CD4-positive, alpha-beta T cell treated with Interleukin-17A for 1 hour (primary cell): ENCODE results near the gene UBL7.

Source experiments
- DNase-seq: peaks from one replicate; pipeline ENCODE4 v3.0.0-alpha.2; 2020

The UBL7 gene

DNA sequence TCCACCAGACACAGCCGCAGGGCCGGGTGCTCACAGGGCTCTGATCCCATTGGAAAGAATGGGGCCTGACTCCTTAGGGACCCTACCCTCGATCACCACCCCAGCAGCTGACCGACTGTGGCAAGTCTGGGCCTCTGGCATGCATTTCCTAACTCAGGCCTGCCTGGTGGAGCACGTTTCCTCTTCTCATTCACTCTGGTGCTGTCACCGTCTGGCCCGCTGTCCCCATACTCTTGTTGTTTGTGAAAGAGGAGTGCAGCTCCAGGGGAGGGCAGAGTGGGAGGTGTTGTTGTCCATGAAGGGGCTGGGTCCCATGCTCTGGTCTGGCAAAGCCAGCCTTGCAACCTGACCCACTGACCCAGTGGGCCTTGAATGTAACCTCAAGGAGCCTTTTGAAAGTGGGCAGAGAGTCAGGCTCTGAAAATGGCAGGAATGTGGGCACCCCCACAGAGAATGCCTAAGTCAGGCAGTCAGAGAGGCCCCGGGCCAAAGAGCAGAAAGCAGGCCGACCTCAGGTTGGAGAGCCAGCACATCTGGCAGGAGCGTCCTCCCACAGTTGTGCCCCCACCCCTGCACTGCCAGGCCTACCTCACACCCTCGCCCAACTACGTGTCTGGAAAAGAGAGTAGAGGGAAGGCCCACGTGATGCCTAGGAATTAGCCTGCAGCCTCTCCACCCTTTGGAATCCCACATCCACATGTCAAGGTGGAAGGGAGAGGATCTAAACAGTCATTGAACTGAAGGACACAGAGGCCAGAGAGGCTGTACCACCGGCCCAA lies 38.1 kb downstream of the UBL7 start:
- no peak for DNase-seq

GRCh38 chr15:74422265-74422651 lies 38.7 kb downstream of the UBL7 start:
- DNase-seq: no peak

DNA sequence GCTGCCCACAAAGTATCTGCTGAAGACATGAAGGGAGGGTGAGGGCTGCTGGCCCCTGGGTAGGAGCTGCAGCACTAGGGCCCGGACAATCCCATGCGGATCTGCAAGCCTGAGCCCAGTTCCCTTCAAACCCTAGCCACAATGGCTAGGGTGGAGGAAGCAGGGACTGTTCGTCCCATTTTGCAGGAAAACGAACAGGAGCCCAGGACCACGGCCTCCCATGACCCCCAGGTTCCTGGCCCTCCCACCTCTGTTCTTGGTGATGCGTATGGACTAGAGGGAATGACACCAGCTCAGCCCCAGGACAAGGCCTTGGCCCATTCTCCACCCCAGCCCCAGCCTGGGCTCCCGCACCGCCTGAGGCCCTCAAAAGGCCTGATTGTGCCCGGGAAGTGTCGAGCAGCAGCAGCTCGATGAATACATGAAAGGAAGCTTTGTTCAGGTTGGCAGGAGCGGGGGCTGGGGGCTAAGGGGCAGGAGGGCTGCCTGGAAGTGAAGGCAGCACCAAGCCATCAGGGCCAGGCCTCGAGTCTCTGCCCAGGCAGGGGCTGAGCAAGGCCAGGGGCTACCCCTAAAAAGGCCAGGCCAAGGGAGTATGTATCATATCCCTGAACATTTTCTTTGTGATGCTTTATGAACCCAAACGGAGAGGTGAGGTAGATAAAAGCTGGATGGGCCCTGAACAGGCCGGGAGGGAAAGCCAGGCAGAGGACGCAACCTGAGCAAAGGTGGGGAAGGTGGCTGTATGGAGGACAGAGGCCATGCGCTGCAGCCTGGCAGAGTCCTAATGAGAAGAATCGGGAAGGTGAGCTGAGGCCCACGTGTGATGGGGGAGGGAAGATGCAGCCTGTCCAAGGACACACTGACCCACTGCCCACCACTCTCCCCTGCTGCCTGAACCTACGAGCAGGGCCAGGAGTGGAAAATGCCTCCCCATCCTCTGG lies 39.4 kb downstream of the UBL7 start:
- no peak for DNase-seq

GRCh38 chr15:74420193-74420905 lies 40.6 kb downstream of the UBL7 start:
- no peak for DNase-seq

DNA sequence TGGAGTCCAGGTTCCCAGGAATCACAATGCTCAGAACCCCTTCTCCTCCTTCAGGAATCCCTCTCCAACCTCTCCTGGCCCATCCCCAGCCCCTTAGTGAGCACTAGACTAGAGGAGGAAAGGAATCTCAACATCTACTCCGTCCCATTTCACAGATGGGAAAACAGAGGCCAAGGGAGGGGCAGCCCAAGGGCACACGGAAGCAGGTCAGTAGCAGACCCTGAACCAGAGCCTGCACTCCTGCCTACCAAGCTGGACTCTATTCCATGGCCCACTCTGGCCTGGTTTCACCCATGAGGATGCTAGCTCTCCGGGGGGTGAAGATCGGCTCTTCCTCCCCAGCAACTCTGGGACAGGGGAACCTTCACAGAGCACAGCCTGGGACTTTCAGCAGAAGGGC lies 41.5 kb downstream of the UBL7 start:
- no peak for DNase-seq

GRCh38 chr15:74418575-74419338 lies 42.2 kb downstream of the UBL7 start:
- DNase-seq: no peak

DNA sequence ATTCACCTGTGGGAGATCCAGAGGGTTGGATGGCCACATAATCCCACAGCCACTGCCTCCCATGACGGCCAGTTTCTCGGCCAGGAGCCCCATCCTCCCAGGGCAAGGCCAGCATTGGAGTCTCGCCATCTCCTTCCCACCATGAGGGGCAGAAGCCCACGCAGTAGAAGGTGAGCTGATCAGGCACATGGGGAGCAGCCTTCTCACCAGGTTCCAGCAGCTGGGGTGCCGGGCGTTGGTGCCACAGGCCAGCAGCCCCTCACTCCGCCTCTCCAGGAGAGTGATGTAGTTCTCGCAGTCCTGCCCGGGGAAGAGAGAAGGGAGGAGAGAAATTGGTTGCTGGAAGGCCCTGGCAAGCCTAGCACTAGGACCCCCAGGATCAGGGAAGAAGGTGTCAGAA lies 43.3 kb downstream of the UBL7 start:
- DNase-seq: no peak

DNA sequence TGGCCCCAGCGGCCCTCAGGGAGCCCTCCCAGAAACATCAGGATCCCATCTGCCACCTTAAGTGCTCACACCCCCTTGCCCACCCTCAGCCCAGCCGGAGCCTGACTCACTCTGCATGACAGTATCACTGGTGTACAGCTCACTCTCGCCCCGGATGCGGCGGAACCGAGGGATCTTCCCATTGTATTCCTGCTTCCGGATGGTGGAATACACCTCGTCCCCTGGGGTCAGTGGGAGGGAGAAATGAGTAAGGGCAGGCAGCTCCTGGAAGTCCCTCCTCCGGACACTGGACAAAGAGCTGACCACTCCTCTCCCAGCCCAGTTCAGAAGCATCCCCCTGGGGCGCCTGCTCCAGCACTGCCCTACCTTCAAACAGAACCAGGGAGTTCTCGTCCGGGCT lies 43.7 kb downstream of the UBL7 start:
- no peak for DNase-seq

DNA sequence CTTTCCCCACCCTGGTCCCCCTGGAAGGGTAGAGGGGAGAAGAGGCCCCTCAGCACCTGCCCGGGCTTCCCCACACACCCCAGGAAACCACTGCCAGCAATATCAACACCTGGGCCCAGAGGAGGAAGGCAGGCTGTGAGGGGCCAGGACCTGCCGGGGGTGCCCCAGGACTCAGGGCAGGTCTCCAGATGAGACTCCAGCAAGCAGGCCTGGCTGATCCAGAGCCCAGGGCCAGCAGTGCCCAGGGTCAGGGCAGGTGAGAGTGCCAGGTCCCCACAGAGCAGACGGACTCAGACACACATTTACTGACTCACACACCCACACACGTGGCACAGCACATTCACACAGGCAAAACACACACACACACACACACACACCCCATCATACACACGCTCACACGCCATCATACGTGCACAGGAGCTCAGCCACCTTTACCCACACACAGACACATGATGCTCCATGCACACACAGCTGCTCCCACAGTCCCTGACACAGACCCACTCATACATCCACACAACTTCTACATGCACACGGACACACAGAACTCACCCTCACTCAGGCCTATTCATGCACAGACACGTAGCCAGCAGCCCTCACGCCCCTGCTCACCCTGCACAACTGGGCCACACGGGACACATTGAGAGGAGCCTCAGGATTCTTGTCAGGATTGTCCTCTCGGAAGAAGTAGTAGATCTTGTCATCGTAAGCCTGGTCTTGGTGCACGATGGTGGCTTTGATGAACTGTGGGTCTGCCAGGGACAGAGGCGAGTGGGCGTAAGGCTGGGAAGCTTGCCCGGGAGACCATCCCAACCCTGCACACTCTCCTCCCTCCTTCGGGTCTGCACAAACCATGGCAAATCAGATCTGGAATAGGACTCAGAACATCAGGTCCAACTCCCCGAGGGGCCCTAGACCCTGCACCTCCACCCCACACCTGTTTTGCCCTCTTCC lies 44.7 kb downstream of the UBL7 start:
- no peak for DNase-seq

DNA sequence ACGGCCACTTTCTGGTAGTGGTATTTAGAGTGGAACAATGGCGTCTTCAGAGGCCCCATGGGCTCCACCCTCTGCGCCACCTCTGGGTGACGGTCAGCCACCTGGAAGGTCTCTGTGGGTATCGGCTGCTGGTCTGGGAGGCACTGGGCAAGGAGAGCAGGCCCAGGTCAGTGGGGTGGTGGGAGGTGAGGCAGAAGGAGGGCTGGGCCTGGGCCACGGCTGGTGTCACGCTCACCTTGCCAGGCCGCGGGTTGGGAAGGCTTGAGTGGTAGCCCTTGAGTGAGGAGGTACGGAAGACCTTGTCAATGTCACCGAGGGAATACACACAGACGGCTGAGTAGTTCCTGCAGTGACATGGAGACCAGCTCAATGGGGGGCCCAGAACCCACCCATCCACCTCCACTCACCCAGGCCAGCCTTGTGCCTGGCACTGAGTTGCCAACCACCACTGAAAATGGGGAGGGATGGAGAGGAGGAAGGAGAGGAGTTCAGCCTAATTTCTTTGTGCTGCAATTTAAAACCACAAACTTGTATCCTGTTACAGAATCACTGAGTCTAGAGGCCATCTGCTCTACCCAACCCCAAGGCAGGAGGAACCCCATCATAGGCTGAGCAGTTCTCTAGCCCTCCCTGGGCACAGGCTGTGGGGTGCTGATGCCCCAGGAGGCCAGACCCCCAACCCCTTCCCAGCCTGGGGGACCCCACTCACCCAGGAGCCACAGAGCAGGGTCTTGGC lies 46.2 kb downstream of the UBL7 start:
- DNase-seq: no peak

- no peak for DNase-seq
These were observed 46.8 kb downstream of the UBL7 start for GRCh38 chr15:74414081-74414580.

DNA sequence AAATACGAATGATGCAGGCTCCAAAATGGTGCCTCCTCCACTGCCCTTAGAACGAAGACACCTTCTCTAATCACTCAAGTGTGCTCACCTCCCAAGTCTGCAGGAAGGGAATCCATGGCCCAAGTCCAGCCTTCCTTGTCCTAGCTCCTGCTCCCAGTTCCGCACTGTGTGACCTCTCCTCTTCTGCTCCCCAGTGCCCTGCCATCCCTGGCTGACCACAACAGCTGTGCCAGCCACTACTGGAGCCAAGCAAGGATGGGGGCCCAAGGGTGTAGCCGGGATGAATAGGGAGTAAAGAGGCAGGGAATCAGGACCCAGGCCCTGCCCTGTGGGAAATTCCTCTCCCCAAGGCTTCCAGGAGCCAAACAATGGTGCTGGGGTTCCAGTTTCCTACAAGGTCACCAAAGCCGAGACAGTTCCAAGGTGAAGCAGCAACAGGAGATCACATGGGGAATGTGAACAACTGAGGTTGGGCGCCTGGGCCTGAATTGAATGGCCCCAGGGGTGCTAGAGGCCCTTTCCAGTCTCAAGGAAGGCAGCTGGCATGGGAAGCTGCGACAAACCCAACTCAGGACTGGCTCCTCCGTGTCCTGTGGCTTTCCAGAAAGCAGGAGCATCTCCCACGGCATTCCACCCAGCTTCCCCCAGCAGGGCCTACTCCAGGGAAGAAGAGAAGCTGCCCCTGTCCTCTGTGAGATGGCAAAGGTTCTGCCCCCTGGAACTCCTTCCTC lies 47.4 kb downstream of the UBL7 start:
- no peak for DNase-seq

GRCh38 chr15:74412159-74412558 lies 48.8 kb downstream of the UBL7 start:
- DNase-seq: no peak

GRCh38 chr15:74411686-74412085 lies 49.3 kb downstream of the UBL7 start:
- no peak for DNase-seq

DNA sequence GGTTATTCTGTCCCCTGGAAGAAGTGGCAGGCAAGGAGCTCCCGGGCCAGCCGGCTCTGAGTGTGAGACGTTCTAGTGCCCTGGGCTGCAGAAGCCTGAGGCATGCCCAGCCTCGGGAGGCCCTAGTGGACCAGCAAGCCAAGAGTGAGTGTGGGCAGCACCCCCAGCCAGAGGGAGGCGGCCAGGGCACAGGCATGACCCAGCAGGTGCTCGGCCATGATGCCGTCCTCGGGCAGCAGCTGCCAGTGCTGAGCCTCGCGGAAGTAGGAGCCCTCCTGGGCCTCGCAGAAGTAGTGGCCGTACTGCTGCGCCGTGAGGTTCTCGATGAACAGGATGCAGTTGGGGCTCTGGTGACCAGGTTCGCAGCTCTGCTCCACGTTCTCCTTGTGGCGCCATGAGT lies 50.5 kb downstream of the UBL7 start:
- DNase-seq: no peak

DNA sequence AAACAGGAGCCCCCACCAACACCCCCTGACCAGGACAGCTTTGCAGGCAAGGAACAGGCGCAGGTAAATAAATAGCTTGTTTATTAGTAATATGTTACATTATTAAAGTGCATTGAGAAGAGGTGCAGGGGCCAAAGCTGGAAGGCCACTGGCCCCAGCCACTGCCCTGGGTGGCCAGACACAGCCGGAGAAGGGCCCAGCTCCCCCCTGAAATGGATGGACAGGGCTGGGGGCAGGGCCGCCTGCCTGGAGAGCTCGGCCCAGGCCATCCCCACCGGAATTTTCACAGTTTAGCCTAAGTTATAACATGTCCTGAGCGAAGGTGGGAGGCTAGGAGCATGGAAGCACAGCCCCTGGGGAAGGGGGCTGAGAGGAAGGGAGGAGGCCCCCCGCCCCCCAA lies 51.7 kb downstream of the UBL7 start:
- no peak for DNase-seq

DNA sequence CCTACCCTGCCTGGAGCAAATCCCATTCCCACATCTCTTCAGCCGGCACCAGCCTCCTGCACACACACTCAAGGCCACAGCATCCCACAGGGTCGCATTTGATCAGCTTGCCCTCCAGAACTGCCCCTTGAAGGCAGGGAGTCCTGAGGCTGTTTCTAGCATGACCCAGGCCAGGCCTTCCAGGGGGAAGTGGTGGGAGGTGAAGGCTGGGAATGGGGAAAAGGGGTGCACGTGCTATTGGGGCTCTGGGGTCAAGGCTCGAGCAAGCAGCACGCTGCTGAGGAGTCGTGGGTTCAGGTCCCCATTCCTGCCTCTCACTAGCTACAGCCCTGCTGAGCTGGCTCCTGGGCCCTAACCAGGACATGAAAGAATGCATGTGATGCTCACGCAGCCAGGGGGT lies 52.1 kb downstream of the UBL7 start:
- DNase-seq: no peak

DNA sequence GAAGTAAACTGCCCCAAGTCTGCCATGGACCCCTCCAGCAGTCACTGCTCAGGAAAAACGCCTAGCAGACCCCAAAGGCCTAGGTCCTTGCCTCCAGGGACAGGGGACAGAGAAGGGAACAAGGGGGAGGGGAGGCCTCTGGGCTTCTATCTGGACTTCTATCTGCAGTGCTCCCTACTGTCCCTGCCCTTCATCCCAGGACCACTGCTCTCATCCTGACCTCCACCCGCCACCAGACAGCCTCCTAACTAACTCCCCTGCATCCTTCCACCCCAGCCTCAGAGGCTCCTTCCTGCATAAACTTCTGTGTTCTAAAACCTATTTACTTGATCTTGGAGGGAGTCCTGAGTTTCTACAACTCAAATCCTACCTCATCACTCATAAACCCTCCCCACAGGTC lies 52.6 kb downstream of the UBL7 start:
- DNase-seq: no peak

- DNase-seq: no peak
These were observed 53.8 kb downstream of the UBL7 start for GRCh38 chr15:74406992-74407705.
